CD4-positive, alpha-beta T cell treated with Interleukin-6 for 4 hours (primary cell): ENCODE measurements around the gene OSBPL9.

Experiments used
- DNase-seq: peaks from one replicate; pipeline ENCODE4 v3.0.0-alpha.2; 2020; ENCODE audit warnings: mixed read lengths

OSBPL9 gene, protein sequence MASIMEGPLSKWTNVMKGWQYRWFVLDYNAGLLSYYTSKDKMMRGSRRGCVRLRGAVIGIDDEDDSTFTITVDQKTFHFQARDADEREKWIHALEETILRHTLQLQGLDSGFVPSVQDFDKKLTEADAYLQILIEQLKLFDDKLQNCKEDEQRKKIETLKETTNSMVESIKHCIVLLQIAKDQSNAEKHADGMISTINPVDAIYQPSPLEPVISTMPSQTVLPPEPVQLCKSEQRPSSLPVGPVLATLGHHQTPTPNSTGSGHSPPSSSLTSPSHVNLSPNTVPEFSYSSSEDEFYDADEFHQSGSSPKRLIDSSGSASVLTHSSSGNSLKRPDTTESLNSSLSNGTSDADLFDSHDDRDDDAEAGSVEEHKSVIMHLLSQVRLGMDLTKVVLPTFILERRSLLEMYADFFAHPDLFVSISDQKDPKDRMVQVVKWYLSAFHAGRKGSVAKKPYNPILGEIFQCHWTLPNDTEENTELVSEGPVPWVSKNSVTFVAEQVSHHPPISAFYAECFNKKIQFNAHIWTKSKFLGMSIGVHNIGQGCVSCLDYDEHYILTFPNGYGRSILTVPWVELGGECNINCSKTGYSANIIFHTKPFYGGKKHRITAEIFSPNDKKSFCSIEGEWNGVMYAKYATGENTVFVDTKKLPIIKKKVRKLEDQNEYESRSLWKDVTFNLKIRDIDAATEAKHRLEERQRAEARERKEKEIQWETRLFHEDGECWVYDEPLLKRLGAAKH

DNA sequence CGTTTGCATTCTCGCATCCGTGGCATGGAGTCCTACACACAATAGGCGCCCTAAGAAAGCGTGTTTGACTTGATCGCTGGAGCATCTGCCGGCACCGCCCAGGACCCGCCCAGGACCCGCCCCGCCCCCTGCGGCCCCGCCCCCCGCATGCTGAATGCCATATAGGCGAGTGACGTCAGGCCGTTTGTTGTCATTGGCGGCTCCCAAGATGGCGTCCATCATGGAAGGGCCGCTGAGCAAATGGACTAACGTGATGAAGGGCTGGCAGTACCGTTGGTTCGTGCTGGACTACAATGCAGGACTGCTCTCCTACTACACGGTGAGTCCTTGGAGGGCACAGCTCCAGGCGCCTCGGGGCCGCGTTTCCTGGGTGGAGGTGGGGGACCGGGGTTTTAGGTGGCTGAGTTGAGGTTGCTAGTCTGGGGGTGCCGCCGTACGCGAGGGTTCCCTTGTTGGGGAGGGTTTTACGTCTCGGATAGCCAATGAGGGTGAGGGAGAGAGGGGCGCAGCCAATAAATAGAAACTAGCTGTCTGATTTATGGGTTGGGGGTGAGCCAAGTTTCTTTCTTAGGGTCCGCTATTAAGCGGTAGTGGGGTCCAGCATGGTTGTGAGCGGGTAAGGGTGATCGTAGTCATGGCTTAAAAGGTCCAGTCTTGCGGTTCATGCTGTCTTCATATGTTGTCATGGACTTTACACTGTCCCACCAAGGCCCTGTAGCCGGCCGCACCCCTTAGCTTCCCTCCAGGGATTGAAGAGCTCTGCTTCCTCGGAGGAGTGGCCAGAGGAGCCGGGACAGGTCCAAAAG is at the start of gene OSBPL9:
TSS of gene OSBPL9 (plus strand) at position 190 of the 806 bp plus-strand sequence. CDS start at position 209, 19 bp downstream.
- DNase-seq = peak; percentile 96

DNA sequence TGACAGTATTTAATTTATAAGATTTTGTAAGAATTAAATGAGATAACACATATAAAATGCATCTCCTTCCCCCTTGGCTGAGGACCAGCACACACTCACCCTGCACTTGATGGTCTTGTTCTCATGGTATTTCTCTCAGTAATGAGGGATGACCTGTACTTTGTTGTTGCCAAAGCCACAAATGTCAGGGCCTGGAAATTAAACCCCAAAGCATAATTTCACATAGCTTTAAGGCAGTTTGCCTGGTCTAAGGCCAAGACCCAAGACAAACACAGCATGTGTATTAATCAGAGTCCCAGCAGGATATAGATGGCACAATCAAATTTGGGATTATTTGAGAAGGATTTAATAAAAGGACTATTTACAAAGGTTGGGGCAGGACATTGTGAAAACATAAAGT is 49.2 kb upstream of the OSBPL9 start:
- no peak for DNase-seq

DNA sequence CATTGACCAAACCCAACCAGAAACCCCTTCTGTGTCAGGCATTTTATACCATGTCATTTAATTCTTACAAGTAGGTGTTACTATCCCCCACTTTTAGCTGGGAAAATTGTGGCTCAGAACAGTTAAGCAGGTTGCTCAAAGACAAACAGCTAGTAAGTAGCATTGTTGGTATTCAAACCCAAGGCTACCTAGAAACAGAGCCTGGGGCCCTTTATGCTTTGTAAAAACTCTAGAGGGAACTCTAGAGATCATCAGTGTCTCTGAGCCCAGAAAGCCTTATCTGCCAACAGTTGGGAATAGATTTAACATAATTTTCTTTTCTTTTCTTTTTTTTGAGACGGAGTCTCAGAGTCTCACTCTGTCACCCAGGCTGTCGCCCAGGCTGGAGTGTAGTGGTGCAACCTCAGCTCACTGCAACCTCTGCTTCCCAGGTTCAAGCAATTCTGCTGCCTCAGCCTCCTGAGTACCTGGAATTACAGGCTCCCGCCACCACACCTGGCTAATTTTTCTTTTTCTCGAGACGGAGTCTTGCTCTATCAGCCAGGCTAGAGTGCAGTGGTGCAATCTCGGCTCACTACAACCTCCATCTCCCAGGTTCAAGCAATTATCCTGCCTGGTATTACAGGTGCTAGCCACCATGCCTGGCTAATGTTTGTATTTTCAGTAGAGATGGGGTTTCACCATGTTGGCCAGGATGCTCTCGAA is 48.5 kb upstream of the OSBPL9 start:
- DNase-seq = no peak

DNA sequence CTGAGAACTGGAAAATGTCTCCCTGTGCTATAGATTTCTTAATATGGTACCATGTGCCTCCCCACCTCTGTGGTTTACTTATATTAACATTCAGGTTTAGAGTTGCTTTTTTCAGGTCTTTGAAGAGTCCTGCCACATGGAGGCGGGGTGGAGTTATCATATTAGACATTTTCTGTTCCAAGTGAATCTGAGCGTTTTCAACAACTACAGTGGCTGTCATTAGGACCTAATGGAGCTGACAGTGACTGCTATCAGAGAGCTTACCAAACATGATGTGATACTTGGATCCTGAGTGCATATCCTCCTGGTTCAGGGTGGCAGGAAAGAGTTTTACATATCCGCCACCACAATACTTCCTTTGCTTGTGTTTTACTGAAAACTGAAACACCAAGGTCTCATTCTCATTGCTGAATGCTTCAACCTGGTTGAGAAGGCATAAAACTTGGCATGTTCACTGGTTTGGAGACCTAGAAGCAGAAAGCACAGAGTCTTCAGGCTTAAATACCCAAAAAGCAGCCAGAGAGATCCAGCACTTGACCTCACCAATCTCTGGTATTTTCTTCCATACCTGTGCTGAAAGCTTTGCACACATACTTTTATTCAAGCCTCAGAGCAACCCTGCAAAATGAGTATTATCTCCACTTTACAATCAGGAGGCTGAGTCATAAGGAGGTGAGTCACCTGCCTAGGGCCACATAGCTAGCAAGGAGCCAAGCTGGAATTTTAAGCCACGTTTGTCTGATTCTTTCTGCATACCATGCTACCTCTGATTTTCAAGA is 47.4 kb upstream of the OSBPL9 start:
- peak; percentile 67 for DNase-seq

- no peak for DNase-seq
Observed at GRCh38 chr1:51570063-51570710, 46.7 kb upstream of the OSBPL9 start.

DNA sequence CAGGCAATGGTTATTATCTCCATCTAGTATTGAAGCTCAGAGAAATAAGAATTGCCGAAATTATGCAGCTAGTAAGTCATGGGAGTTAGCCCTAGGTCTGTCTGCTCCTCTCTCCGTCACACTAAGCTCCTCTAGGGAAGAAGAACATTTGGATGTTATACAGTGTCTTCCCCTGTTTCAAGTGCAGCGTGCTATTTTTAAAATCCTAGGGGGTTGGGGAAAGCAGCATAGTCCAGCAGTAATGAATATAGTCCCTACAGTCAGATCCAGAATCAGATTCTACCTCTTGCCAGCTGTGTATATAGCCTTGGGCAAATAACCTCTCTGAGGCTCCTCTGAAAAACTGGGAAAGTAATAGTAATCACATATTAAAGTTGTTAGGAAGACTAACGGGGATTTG is 44.5 kb upstream of the OSBPL9 start:
- DNase-seq = no peak

GRCh38 chr1:51574796-51575195 is 42.1 kb upstream of the OSBPL9 start:
- DNase-seq = no peak

GRCh38 chr1:51575406-51576084 is 41.3 kb upstream of the OSBPL9 start:
- DNase-seq = peak; percentile 3

- DNase-seq = no peak
Observed at GRCh38 chr1:51576085-51576444, 40.8 kb upstream of the OSBPL9 start.

GRCh38 chr1:51576923-51577322 is 40.0 kb upstream of the OSBPL9 start:
- no peak for DNase-seq

DNA sequence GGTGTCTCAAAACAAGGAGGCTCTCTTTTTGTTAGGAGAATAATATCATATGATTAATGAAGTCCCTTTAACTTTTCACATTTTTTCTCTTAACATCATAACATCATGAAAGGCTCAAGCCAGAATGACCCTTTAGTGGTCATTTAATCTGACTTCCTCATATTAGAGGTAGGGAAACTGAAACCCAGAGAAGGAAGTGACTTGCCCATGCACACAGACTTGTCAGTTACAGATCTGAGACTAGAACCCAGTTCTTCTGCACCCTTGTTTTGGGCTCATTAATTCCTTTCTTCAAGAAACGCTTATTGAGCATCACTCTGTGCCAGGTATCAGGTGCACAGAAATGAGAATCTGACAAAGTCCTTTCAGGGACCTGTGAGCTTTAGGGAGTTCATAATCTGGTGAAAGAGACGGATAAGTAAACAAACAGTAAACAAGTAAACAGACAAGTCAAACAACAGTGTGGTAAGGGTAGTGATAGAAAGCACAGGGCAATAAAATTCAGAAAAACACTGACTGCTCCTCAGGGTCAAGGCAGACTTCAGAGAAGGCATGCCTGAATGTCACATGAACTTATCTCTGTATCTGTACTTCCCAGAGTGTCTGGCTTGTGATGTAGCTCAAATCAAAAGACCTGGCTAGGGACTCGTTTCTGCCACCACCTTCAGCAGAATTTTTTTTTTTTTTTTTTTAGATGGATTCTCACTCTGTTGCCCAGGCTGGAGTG is 38.3 kb upstream of the OSBPL9 start:
- DNase-seq = no peak

- no peak for DNase-seq
Observed at GRCh38 chr1:51581238-51581637, 35.7 kb upstream of the OSBPL9 start.

GRCh38 chr1:51583532-51583931 is 33.4 kb upstream of the OSBPL9 start:
- no peak for DNase-seq

GRCh38 chr1:51584021-51584420 is 32.9 kb upstream of the OSBPL9 start:
- DNase-seq = no peak

- no peak for DNase-seq
Observed at GRCh38 chr1:51592711-51593110, 24.2 kb upstream of the OSBPL9 start.

GRCh38 chr1:51594716-51595115 is 22.2 kb upstream of the OSBPL9 start:
- no peak for DNase-seq

DNA sequence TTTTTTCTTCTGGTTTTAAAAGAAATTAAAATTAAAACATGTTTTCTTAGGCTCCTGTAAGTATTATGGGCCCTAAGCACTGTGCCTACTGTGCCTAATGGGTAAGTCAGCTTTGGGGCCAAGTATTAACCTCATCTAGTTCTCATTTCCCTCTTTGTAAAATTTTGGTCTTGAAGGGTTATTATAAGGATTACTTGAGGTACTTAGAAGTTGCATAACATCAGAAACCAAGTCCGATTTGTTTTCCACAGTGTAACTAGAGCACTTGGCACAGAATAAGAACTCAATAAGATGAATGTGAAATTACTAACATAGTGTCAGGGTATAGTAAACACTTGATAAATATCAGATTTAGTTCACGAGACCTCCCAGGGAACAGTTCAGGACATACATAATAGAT is 16.4 kb upstream of the OSBPL9 start:
- DNase-seq = no peak

- DNase-seq = no peak
Observed at GRCh38 chr1:51600965-51601364, 15.9 kb upstream of the OSBPL9 start.

- no peak for DNase-seq
Observed at GRCh38 chr1:51605961-51606723, 10.8 kb upstream of the OSBPL9 start.
